Cerebellar cortex (tissue), 1 donor: Measurements from ENCODE around the gene ERRFI1.

Experiments used
- DNase-seq: peaks from one replicate; pipeline ENCODE4 v3.0.0-alpha.2; 2015; ENCODE audit warnings: low spot score

ERRFI1 gene

GRCh38 chr1:8003438-8004112, 22.5 kb downstream of the ERRFI1 start:
- DNase-seq = no peak

GRCh38 chr1:8002921-8003320, 23.2 kb downstream of the ERRFI1 start:
- no peak for DNase-seq

GRCh38 chr1:8002329-8002910, 23.7 kb downstream of the ERRFI1 start:
- DNase-seq = no peak

GRCh38 chr1:7995437-7995836, 30.7 kb downstream of the ERRFI1 start:
- no peak for DNase-seq

- DNase-seq = no peak
These were observed 31.3 kb downstream of the ERRFI1 start for GRCh38 chr1:7994827-7995226.

- no peak for DNase-seq
These were observed 32.3 kb downstream of the ERRFI1 start for GRCh38 chr1:7993593-7994479.

GRCh38 chr1:7992885-7993284, 33.2 kb downstream of the ERRFI1 start:
- DNase-seq = no peak

GRCh38 chr1:7991504-7992440, 34.3 kb downstream of the ERRFI1 start:
- no peak for DNase-seq

GRCh38 chr1:7989762-7990428, 36.2 kb downstream of the ERRFI1 start:
- DNase-seq = no peak

GRCh38 chr1:7988576-7988975, 37.5 kb downstream of the ERRFI1 start:
- DNase-seq = no peak

GRCh38 chr1:7987528-7987927, 38.6 kb downstream of the ERRFI1 start:
- no peak for DNase-seq

- DNase-seq = no peak
These were observed 40.1 kb downstream of the ERRFI1 start for GRCh38 chr1:7985851-7986612.

GRCh38 chr1:7984811-7985210, 41.3 kb downstream of the ERRFI1 start:
- DNase-seq = no peak

- DNase-seq = no peak
These were observed 42.9 kb downstream of the ERRFI1 start for GRCh38 chr1:7983086-7983778.

- DNase-seq = no peak
These were observed 45.1 kb downstream of the ERRFI1 start for GRCh38 chr1:7980984-7981383.

- peak; percentile 96 for DNase-seq
These were observed 50.8 kb downstream of the ERRFI1 start for GRCh38 chr1:7975212-7975865.

- no peak for DNase-seq
These were observed 53.0 kb downstream of the ERRFI1 start for GRCh38 chr1:7973086-7973485.

GRCh38 chr1:7972285-7972684, 53.8 kb downstream of the ERRFI1 start:
- DNase-seq = no peak

GRCh38 chr1:7971024-7971423, 55.1 kb downstream of the ERRFI1 start:
- DNase-seq = no peak
